ENCODE data around the gene DIP2A.
A peak's percentile ranks its signal among the peaks of the same experiment; 100 is the strongest.
"Not testable (repeated sequence)": the region's sequence is repeated elsewhere in the genome, so short reads cannot be mapped to it uniquely, and the experiment has no call there.

Gene DIP2A

DNA sequence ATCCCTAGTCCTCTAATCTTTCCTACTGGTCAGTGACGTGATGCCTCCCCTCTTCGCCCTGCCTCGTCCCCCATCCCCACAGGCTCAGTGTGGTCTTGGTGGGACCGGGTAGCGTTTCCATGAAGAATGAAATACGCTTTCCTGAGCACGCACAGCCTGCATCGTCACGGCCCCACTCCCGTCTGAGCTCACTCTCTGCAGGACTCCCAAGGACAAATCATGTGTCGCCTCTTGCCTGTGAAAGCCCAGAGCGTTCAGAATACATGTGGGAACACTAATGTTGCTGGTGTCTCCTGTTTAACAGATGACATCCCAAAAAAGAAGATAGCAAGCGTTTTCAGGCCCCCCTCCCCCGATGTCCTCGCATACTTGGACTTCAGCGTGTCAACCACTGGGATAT is 97.0 kb downstream of the DIP2A start:
- DNase-seq (ENCODE audit: low spot score), result no peak

DNA sequence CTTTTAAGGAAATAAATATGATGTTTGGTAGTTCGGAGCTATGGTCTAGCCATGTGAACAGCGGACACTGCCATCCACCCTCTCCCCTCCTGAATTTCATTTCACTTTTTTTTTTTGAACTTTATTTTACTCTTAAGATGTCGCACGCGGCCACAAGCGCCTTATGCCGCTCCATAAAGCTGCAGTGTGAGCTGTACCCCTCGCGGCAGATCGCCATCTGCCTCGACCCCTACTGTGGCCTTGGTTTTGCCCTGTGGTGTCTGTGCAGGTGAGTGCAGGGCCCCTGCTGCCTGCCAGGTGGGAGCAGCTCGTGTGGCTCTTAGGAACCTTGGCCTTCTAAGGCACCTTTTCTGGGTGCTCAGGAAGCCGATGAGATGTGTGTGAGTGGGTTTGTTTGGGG is 98.1 kb downstream of the DIP2A start:
- no peak for DNase-seq (ENCODE audit: low spot score)

DNA sequence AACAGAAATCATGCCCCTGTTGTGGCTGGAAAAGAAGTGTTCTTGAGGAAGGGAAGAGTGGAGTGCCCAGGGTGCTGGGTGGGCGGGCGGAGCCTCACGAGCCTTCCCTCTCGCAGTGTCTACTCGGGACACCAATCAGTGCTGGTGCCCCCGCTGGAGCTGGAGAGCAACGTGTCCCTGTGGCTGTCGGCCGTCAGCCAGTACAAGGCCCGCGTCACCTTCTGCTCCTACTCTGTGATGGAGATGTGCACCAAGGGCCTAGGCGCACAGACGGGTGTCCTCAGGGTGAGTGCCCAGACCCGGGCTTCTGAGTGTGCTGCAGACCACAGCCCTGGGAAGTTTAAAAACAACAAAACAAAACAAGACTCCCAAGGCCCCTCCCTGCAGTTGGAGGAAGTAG is 98.8 kb downstream of the DIP2A start:
- no peak for DNase-seq (ENCODE audit: low spot score)

DNA sequence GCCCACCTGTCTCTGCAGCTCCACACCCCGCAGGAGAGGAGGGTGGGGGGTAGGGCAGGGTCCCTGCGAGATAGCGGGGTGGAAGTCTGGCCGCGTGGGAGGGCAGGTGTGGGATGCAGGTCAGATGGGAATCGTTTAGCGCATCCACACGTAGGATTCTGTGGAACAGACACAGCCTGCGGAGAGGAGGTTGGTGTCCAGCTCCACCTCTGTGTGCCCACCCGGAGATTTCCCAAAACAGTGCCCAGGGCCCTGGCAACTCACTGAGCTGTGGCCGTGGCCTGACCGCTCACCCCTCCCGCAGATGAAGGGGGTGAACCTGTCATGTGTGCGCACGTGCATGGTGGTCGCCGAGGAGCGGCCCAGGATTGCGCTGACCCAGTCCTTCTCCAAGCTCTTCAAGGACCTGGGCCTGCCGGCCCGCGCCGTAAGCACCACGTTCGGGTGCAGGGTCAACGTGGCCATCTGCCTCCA is 99.3 kb downstream of the DIP2A start:
- DNase-seq (ENCODE audit: low spot score), result no peak

DNA sequence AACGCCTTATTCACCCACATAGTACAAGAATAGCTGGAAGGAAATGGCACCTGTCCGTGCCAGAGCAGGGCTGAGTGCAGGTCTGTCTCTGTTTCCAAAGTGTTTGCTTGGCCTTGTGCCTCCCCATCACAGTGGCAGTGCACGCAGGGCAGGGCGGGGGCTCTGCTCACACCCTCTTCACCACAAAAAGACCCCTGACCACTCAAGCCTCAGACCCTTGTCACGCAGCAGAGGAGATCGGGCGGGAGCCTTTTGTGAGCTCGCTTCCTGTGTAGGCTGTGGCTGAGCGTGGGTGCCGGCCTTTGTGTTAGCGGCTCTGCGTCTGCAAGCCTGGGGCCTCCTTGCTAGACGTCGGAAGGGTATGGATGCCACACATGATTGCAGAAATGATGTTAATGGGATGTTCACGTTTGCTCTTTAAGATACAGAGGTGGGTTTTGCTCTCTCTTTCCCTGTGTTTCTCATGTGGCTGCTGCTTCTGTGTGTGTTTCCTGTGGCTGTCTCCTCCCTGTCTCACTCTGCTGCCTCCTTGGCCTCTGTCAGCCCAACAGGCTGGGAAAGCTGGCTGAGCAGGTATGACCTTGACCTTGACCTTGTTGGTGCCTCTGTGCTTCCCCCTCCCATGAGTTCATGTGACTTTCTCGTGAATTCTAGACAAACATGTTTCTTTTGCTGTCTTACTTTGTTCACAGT is 100.7 kb downstream of the DIP2A start:
- no peak for DNase-seq (ENCODE audit: low spot score)

DNA sequence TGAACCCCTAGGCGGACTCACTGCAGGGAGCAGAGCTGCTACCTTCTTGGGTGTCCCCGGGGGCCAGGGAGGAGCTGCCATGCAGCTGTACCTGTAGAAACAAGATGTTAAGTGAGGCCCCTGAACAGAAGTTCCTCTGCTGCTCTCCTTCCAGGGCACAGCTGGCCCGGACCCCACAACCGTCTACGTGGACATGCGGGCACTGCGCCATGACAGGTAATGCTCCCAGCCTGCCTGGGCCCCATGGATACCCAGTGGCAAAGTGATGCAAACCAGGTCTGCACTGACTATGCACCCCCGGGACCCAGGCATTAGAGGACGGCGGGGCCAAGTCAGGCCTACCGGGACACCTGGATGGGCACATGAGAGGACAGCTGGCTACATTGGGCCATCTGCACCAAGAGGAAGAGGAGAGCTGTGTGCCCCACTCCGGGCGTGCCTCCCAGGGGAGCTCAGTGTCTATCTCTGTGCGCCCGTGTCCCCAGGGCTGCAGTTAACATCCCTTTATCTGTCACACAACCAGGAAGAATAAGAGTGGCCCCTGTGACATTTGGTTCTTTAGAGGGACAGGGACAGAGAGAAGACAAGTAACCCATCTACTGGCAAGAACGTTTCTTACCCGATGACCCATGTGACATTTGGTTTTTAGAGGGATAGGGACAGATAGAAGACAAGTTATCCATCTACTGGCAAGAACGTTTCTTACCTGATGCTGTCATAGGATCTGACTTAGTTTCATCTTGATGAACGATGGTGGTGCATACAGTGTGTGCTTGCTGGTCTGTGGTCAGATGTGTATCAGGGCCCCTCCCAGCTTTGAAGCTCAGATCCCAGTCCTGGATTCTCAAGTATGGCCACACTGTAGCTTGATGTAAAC is 102.1 kb downstream of the DIP2A start:
- DNase-seq (ENCODE audit: low spot score), result no peak

DNA sequence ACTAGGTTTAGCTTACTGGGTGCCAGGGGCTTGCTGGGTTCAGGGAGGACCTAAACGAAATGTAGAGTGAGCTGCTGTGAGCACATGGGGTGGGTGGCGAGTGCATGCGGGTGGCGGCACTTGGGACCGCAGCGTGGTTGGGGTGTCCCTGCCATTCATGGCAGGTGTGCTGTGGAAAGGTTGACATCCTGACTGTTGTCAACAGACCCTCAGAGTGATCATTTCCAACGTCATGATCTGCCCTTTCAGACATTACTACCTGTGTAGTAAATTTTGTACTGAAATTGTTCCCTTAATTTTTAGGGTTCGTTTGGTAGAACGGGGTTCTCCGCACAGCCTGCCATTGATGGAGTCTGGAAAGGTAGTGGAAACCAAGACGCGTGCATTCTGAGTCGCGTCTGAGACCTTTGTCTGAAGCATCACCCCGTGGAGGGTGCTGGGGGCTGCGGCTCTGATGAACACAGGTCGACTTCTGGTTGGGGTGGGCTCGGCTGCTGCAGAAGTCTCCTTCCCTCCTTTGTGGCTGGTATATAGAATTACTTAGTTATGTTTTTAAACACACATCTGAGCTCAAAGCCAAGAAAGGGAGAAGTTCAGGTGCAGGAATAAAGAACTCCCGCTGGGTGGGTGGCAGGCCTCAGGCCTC is 102.9 kb downstream of the DIP2A start:
- no peak for DNase-seq (ENCODE audit: low spot score)

DNA sequence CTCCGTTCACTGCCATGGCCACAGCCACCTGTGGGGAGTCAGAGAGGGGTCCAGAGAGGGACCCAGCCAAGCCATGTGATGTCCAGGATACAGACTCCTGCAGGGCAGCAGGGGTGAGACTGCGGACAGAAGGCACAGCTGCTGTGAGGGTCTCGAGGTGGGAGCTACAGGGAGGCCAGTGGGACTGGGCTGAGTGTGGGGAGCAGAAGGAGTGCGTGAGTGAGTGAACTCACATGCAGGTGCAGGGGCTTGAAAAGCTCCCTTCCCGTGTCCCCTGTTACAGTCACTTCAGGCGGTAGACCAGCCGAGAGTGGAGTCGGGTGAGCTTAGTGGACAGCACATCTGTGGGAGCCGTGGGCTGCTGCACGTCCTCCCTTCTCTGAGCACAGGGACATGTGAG is 103.8 kb downstream of the DIP2A start:
- no peak for DNase-seq (ENCODE audit: low spot score)

DNA sequence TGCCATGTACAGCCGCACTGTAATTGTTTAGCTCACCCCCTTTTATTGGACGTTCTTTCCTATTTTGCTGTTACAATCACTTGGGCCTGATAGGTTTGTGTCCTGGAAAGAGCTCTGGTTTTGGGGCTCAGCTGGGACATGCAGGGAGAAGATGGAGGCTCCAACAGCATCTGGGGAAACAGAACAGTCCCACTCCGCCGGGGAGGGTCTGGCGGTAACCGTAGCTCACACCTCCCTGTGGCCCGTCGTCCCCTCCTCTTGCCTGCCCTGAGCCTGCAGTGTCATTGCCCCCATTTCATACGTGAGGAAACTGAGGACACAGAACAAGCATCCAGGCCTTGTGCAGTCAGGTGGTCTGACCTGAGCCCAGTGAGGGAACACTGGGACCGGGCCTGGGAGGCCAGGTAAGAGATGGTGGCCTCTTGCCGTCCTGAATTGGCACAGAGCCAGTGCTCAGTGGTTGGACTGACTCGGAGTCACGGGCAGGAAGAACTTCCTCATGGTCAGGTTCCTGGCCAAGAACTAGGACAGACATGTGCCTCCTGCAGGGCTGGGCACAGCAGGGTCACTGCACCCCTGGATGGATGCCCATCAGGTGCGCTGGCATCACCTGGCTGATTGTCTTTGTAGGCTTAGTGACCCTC is 104.4 kb downstream of the DIP2A start:
- DNase-seq (ENCODE audit: low spot score), result peak; percentile 7

DNA sequence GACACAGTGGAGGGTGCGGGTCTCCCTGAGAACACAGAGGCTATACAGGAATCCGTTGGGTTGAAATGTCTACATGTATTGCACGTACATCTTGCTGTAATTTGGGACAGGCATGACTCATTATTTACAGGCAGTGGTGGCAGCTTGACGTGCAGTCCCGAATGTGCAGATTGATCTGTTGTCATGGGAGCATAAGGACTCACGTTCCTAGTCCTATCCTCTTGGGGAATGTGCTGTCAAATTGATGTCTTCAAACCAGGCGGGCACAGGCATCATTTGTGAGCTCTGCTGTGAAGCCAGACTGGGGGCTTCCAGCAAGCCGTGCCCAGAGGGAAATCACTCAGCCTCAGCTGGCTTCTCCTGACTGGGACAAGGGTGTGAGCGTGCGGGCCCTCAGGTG is 105.7 kb downstream of the DIP2A start:
- no peak for DNase-seq (ENCODE audit: low spot score)

DNA sequence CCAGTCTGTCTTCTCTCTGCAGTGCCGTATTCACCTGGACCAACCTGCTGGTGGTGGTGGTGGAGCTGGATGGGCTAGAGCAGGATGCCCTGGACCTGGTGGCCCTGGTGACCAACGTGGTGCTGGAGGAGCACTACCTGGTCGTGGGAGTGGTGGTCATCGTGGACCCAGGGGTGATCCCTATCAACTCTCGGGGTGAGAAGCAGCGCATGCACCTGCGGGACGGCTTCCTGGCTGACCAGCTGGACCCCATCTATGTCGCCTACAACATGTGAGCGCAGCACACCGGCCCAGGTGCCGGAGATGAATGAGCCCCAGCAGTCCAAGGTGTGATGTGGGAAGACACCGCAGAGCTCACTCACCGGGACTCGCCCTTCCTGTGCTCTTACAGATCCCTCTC is 108.7 kb downstream of the DIP2A start:
- DNase-seq (ENCODE audit: low spot score), result no peak

DNA sequence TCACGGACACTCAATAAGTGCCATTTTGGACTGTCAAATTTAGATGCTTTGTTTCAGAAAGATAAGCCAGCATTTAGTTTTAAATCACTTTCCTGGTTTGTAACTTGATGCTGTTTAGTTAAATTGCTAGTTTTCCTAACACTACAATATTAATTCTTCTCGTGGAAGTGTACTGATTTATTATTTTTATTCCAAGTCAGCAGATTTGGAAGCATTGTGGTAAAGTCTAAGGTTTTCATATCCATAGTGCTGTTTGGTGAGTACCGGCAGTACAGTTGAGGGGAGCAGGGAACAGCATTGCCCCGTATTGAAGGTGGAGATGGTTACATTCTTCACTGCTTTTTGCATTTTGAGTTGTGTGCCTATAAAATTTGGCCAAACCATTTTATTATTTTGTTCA is 109.9 kb downstream of the DIP2A start:
- DNase-seq (ENCODE audit: low spot score), result no peak

DNA sequence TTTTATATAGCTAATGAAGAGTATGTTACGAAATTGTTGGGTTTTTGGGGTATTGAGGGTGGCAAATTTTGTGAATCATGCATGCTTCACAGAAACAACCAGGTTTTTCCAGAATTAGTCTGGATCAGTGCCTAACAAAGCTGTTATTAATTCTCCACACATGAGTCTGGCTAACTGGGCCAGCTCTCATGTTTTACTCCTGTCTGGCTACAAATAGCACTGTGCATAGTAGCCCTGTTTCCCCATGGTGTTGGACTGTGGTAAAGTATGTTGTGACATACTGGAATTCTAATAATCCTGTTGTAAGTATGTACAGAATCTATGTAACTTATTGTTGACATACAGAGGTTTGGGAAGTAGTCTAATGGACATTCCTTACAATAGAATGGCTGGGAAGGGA is 110.4 kb downstream of the DIP2A start:
- no peak for DNase-seq (ENCODE audit: low spot score)

DNA sequence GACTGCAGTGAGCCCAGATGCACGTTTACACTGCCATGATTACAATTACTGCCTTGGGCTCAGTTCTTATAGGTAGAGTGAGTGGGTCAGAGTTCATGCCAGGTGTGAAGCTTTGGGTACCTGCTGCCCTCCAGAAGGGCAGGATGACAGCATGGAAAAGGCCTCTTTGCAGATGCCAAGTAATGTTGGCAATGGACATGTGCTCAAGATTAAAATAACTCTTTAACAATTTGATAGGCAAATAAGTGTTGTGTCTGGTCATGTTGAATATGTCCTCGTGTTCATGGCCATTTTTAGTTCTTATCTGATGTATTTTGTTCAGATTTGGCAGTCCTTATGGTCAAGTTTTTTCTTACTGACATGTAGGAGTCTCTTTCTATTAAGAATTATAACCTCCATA is 111.4 kb downstream of the DIP2A start:
- DNase-seq (ENCODE audit: low spot score), result no peak

DNA sequence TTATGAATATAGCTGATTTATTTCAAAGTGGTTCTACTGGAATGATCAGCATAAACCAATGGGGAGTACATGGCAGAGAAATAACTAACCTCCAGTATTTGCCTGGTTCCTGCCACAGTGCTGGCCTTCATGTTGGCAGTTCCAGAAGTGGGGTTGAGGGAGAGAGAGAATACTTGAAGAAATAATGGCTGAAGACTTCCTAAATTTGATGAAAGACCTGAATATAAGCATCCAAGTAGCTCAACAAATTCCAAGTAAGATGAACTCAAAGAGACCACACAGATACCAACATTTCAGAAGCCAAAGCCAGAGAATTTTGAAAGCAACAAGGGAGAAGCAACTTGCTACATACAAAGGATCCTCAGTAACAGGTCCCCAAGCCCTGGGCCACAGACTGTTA is 111.9 kb downstream of the DIP2A start:
- no peak for DNase-seq (ENCODE audit: low spot score)

DNA sequence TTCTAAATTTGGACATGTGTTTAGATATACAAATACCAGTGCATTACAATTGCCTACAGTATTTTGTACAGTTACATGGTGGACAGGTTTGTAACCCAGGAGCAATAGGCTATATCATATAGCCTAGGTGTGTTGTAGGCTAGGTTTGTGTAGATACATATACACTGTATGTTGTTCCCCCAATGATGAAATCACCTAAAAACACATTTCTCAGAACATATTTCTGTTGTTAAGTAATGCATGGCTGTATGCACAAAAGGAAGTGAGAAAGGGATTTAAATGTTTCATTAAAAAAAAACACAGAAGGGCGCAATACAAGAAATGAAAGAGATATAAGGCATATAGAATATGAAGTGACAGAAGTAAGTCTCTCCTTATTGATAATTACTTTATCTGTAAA is 114.2 kb downstream of the DIP2A start:
- no peak for DNase-seq (ENCODE audit: low spot score)

DNA sequence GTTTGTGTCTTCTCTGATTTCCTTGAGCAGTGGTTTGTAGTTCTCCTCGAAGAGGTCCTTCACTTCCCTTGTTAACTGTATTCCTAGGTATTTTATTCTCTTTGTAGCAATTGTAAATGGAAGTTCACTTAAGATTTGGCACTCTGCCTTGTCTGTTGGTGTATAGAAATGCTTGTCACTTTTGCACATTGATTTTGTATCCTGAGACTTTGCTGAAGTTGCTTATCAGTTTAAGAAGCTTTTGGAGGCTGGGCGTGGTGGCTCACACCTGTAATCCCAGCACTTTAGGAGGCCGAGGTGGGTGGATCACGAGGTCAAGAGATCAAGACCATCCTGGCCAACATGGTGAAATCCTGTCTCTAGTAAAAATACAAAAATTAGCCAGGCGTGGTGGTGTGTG is 119.1 kb downstream of the DIP2A start:
- DNase-seq (ENCODE audit: low spot score), result not testable (repeated sequence)

DNA sequence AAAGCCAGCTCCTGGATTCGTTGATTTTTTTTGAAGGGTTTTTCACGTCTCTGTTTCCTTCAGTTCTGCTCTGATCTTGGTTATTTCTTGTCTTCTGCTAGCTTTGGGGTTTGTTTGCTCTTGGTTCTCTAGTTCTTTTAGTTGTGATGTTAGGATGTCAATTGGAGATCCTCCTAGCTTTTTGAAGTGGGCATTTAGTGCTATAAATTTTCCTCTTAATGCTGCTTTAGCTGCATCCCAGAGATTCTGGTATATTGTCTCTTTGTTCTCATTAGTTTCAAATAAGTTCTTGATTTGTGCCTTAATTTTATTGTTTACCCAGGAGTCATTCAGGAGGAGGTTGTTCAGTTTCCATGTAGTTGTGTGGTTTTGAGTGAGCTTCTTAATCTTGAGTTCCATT is 120.7 kb downstream of the DIP2A start:
- not testable (repeated sequence) for DNase-seq (ENCODE audit: low spot score)

DNA sequence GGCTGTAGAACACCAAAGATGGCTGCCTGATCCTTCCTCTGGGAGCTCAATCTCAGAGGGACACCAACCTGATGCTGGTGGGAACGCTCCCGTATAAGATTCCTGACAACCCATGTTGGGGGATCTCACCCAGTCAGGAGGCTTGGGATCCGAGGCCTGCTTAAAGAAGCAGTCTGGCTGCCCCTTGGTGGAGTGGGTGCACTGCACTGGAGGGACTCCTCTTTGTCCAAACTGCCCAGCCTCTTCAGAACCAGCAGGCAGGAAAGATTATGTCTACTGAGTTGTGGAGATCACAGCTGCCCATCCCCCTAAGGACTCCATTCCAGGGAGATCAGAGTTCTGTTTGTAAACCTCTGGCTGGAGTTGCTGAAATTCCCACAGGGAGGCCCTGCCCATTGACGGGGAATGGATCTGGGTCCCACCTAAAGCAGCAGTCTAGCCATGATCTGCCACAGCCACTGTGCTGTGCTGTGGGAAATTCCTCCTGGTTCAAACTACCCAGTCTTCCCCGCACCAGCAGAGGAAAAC is 123.2 kb downstream of the DIP2A start:
- no peak for DNase-seq (ENCODE audit: low spot score)

DNA sequence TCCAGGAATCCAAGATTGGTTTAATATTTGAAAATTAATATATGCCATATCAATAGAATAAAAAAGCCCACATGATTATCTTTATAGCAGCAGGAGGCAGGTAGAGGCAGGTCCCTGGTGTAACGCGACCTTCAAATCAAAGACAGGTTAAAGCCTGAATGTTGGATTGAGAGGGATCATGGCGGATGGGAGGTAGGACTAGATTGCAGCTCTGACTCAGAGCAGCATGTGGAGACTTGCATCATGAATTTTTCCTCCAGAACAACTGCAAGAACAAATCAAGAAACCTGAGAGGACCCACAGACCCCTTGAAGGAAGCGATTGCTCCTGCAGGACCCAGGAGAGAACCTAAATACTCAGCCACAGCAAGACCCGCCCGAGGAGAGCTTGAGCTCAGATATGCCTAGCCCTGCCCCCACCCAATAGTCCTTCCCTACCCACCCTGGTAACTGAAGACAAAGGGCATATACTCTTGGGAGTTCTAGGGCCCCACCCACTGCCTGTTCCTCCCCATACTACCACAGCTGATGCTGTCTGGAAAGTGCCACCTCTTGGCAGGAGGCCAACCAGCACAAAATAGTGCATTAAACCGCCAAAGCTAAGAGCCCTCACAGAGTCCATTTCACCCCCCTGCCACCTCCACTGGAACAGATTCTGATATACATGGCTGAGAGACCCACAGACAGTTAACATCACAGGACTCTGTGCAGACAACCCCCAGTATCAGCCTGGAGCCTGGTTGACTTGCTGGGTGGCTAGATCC is 126.7 kb downstream of the DIP2A start:
- DNase-seq (ENCODE audit: low spot score), result no peak

DNA sequence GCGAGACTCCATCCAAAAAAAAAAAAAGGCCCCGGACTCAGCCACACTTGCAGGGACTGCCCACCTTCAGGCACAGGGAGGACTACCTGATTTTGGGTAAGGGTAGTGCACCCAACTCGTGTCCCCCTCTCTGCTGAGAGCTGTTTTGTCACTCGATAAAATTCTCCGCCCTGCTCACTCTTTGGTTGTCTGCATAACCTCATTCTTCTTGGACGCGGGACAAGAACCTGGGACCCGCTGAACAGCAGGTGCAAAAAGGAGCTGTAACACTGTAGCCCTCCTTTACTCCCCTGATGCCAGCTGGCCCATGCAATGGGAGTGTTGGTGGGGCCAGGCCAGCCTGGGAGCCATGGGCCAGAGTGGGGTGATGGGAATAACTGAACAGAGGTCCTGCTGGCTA is 135.6 kb downstream of the DIP2A start:
- DNase-seq (ENCODE audit: low spot score), result no peak

Measured in cerebellar cortex (tissue), 1 donor.